GM12874 (cell line): ENCODE data around the gene DMAC2.

Experiments
- CTCF ChIP-seq: IDR thresholded peaks from 2 replicates; pipeline ENCODE4 v1.5.1; 2011; ENCODE audit warnings: low read depth, mild to moderate bottlenecking, control low read depth, low read length, moderate library complexity; ENCODE audit not compliant: insufficient read depth

The DMAC2 gene

GRCh38 chr19:41398050-41398418 is 41.7 kb downstream of the DMAC2 start:
- TF ChIP-seq CTCF: no peak

- no peak for TF ChIP-seq CTCF
Observed at GRCh38 chr19:41397086-41398049, 42.3 kb downstream of the DMAC2 start, which contains the start of the genes BCKDHA and EXOSC5. Gene BCKDHA (plus strand): TSS chr19:41397818. CDS start chr19:41397828, 10 bp downstream. Gene EXOSC5 (minus strand): TSS chr19:41397359. CDS start chr19:41397328, 31 bp downstream.

DNA sequence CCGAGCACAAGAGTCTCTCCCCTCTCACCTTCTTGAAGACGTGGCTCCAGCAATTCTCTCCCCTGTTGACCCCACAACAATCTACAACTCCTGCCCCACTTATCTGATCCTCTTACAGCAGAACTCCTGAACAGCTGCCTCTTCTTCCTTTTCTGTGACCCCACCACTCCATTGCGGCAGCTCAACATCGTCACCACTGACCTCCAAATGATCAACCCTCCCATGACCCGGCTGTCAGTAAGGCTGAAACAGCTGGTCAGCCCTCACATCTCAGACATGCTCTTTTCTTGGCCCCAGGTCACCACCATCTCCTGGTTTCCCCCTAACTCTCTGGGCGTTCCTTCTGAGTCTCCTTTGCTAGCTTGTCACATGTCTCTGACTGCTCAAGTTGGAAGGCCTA is 44.4 kb downstream of the DMAC2 start:
- no peak for TF ChIP-seq CTCF

DNA sequence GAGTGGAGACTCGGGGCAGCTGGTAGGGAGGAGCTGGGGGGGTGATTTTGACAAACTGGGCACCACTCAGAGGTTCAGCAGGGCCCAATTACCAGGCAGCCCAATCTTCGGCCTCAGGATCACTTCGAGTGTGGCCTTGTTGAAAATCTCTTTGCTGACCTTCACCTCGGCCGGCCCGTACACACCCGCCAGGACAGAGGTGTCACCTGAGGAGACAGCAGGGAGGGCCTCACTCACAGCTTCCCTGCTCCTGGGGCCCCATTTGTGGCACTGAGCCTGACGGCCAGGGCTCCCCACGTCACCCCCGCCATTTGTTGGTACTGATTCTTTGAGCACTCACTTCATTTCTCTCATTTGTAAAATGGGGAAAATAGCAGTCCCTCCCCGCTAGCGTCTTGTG is 46.9 kb downstream of the DMAC2 start:
- no peak for TF ChIP-seq CTCF

DNA sequence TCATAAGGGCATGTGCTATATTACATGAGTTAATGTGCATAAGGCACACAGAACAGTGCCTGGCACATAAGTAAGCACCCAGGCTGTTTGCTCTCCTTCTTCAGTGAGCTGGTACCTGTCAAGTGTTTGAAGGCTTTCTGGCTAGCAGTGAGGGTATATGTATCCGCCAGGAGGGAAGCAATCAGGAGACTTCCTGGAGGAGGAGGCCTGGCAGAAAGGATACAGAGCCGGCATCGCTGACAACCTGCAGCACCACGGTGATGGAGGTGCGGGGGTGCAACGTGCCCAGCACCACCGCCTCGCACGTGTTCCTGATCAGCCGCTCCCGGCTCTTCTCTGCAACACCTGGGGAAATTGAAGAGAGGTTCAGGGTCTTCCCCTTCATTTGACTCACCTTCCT is 48.1 kb downstream of the DMAC2 start:
- no peak for TF ChIP-seq CTCF

DNA sequence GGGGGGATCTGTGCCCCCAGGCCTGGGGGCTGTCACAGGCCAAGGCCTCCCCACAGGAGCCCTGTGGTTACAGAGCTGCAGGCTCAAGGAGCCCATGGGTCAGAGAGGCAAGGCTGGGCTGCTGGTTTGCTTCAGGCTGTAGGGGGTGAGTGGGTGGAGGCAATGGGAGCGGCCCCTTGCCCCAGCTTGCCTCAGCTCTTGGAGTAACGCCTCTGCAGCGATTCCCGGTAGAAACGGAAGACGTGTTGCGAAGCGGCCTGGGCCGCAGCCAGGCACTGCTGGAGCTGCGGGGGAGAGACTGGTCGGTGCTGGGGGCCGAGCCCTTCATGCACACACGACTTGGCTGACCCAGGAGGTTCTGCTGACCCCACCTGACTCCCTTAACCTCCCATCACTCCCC is 53.3 kb downstream of the DMAC2 start:
- no peak for TF ChIP-seq CTCF

- no peak for TF ChIP-seq CTCF
Observed at GRCh38 chr19:41384351-41384750, 55.4 kb downstream of the DMAC2 start.
